GM12892 (cell line): ENCODE measurements around the gene KCNK10.

Experiments
- POLR2AphosphoS5 ChIP-seq: IDR thresholded peaks from 2 replicates; pipeline ENCODE4 v1.6.1; 2011; ENCODE audit warnings: low read depth, low read length, control low read depth
- TAF1 ChIP-seq: IDR thresholded peaks from 2 replicates; pipeline ENCODE4 v1.6.1; 2011; ENCODE audit warnings: low read depth, mild to moderate bottlenecking, control low read depth, low read length, borderline replicate concordance

DNA sequence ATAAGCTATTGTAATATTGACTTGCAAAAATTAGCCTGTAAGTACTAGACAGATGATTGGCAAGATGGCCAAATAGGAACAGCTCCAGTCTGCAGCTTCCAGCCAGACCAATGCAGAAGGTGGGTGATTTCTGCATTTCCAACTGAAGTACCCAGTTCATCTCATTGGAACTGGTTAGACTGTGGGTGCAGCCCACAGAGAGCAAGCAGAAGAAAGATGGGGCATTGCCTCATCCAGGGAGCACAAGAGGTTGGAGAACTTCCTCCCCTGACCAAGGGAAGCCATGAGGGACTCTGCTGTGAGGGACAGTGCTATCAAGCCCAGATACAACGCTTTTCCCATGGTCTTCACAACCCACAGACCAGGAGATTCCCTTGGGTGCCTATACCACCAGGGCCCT lies 46.4 kb upstream of the KCNK10 start:
- TF ChIP-seq POLR2AphosphoS5, result no peak
- TF ChIP-seq TAF1, result no peak
